ENCODE data around the gene SYT2. TPM values are rescaled to one million over a fixed set of nuclear protein-coding genes. Genes with fewer than 3 reads are reported as not detected.
"Not testable (repeated sequence)": the region's sequence is repeated elsewhere in the genome, so short reads cannot be mapped to it uniquely, and the experiment has no call there.

The SYT2 gene
- total RNA-seq, 1 donor from 2014 or later: not detected

- no peak for DNase-seq (ENCODE audit: low read depth)
- no peak overlapping the region for H3K4me3 ChIP-seq (ENCODE audit: low read depth, low read length)
- no peak for TF ChIP-seq CTCF (conservative IDR thresholded peaks at IDR 0.05; ENCODE audit: low read depth, low read length)
Measured at GRCh38 chr1:202628646-202629215, 81.5 kb downstream of the SYT2 start.

- no peak overlapping the region for H3K4me3 ChIP-seq (ENCODE audit: low read depth, low read length)
- no peak for TF ChIP-seq CTCF (conservative IDR thresholded peaks at IDR 0.05; ENCODE audit: low read depth, low read length)
- DNase-seq (ENCODE audit: low read depth): no peak
Measured at GRCh38 chr1:202627841-202628565, 82.3 kb downstream of the SYT2 start.

GRCh38 chr1:202627036-202627435, 83.2 kb downstream of the SYT2 start:
- not testable (repeated sequence) for H3K4me3 ChIP-seq (ENCODE audit: low read depth, low read length); DNase-seq (ENCODE audit: low read depth)

GRCh38 chr1:202625416-202626360, 84.6 kb downstream of the SYT2 start:
- H3K4me3 ChIP-seq (ENCODE audit: low read depth, low read length): no peak overlapping the region
- DNase-seq (ENCODE audit: low read depth): no peak
- TF ChIP-seq CTCF (conservative IDR thresholded peaks at IDR 0.05; ENCODE audit: low read depth, low read length): peak; percentile 59

- DNase-seq (ENCODE audit: low read depth): no peak
- no peak for TF ChIP-seq CTCF (conservative IDR thresholded peaks at IDR 0.05; ENCODE audit: low read depth, low read length)
- no peak overlapping the region for H3K4me3 ChIP-seq (ENCODE audit: low read depth, low read length)
Measured at GRCh38 chr1:202624781-202625108, 85.5 kb downstream of the SYT2 start.

- no peak for TF ChIP-seq CTCF (conservative IDR thresholded peaks at IDR 0.05; ENCODE audit: low read depth, low read length)
- no peak for DNase-seq (ENCODE audit: low read depth)
- no peak overlapping the region for H3K4me3 ChIP-seq (ENCODE audit: low read depth, low read length)
Measured at GRCh38 chr1:202624088-202624780, 86.0 kb downstream of the SYT2 start.

- H3K4me3 ChIP-seq (ENCODE audit: low read depth, low read length); DNase-seq (ENCODE audit: low read depth): not testable (repeated sequence)
Measured at GRCh38 chr1:202623476-202623875, 86.8 kb downstream of the SYT2 start.

All from epithelial cell of proximal tubule (primary cell).